Measurements from ENCODE around the gene HOXA4. TPM values are rescaled to one million over a fixed set of nuclear protein-coding genes. Genes with fewer than 3 reads are reported as not detected.

Gene HOXA4
- 1.5 to 2.7 TPM (median 2.3 TPM) in 5 replicates for total RNA-seq (2022; extraction: Qiagen RNA extraction)

DNA sequence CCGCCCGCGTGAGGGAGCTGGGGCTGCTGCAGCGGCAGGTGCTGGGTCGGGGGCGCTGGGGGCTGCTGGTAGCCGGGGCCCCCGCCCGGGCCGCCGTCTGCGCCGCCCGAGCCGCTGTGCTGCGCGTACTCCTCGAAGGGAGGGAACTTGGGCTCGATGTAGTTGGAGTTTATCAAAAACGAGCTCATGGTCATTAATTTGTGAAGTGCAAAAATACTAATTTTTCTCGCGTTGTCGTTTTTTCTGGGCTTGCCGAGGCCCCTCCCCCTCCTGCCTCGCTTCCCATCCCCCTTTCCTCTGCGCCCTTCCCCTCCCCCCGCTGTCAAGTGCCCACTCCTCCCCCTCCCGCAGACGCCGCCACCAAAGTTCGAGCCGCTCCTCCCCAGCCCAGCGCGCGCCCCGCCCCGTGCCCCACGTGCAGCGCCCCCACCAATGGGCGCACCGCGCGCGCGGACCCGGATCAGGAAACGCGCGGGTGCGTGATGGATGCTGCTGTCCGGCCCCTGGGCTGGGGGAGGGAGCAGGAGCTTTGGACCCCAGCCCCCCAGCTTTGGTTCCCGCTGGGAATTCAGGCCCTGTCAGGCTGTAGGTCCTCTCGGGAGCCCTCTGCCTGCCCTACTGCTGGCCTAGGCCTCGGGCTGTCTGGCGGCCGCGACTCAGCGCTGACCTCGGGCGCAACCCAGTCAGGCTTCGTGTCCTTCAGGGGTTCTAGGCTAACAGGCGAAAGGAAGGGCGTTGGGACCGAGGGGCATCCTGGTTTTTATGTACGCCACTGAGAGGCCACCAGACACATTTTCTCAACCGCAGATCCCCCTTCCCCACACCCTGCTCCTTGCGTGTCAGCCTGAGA lies at the start of gene HOXA4:
TSS of gene HOXA4 (minus strand) at position 218 of the 850 bp plus-strand sequence. CDS start at position 194, 24 bp downstream.

DNA sequence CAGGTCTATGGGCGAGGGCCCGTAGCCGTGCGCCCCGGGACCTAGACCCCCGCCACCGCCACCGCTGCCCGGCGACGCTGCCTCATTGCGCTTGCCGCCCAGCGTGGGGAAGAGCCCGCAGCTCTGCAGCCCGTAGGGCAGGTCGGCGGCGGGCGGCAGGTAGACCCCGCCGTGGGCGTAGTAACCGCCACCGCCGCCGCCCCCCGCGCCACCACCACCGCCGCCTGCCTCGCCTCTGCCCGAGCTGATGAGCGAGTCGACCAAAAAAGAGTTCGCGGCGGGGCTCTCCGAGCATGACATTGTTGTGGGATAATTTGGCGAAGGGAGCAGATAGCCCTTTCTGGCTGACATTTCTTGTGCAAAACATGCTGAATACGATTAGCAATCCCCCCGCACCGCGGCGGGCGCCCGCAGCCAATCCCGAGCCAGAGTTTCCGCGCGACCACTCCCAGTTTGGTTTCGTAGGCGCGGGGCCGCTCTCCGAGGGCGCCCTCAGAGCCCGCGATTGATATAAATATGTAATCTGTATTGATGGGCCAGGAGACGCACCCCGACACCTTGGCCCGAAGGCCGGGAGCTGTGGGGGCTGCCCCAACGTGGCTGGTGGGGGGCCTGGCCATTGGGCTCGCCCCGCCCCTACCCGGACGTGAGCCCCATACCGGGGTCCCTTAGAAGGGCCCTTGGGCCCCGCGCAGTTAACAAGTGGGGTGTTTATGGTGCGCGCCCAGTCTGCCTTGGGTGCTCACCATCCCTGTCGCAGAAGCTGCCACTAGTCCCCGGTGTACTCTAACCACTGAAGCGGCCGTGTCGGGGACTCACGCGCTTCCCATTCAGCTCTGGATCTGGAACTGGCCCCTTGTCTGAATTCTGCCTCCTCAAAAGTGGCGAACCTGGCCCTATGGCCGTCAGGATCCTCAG lies 43.7 kb upstream of the HOXA4 start, which contains the start of gene HOXA10:
TSS of gene HOXA10 (minus strand) at position 365 of the 918 bp plus-strand sequence. CDS start at position 351, 14 bp downstream.

DNA sequence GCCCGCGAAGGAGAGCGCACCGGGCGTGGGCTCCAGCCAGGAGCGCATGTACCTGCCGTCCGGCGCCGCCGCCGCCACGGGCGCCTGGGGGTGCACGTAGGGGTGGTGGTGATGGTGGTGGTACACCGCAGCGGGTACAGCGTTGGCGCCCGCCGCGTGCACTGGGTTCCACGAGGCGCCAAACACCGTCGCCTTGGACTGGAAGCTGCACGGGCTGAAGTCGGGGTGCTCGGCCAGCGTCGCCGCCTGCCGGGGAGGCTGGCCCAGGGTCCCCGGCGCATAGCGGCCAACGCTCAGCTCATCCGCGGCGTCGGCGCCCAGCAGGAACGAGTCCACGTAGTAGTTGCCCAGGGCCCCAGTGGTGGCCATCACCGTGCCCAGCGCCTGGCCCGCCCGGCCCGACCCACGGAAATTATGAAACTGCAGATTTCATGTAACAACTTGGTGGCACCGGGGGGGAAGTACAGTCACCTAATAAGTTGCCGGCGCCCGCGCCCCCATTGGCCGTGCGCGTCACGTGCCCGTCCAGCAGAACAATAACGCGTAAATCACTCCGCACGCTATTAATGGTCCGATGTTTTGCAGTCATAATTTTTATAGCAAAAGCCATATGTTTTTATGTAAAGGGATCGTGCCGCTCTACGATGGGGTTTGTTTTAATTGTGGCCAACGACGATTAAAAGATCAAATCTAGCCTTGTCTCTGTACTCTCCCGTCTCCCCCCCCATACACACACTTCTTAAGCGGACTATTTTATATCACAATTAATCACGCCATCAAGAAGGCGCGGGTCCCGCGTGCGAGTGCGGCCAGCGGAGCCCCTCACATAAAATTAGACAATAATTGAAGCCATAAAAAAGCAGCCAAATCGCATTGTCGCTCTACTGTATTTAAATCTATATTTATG lies 34.8 kb upstream of the HOXA4 start, which contains the start of gene HOXA9:
TSS of gene HOXA9 (minus strand) at position 449 of the 907 bp plus-strand sequence. CDS start at position 369, 80 bp downstream.

DNA sequence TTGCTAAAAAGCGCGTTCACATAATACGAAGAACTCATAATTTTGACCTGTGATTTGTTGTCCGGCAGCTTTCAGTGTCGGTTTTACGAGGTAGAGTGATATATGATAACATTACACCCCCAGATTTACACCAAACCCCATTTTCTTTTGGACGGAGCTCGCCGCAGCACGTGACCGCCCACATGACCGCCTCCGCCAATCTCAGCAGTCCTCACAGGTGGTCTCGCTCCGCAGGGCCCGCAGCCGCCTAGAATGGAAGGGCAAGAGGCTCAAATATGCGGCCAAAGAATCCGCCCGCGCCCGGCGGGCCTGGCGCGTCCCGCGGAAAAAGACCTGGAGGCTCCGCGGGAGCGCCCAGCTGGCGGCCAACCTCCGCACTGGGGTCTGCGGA lies 25.9 kb upstream of the HOXA4 start, which contains the start of gene HOXA7:
TSS of gene HOXA7 (minus strand) at position 168 of the 391 bp plus-strand sequence. CDS start at position 38, 130 bp downstream.

DNA sequence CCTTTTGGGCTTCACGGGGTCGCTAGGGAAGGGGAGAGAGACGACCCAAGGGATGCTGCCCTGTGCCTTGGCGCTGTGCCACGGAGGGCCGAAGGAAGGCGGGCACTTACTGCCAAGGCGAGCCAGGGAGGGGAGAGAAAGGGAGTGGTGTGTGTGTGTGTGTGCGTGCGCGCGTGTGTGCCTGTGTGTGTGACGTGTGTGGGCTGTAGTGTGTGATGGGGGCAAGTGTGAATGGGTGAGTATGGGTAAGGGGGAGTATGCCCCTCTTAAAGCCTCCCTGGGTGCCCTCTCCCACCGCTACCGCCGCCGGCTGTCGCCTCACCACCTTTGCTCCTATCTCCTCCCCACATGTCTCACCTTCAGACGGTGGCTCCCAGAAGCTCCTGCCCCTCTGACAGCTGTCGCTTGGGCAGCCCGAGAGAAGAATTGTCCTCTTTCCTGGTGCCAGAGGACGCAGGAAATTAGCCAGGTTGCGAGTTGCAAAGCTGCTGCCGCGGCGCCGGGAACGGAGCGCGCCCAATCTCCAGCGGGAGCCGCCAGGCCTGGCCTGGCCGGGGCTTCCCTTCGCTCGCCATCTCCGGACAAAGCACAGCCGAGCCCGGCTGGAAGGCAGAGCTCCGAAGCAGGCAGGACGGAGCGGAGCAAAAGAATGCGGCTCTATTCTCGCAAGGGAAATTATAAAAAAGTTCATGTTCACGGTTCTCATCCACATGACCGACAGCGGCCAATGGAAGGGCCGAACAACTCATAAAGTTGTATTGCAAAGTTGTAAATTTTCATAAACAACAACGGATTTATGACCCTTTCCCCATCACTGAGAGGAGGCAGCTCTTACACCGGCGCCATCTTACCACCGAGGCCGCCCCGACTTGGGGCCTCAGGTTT lies 21.6 kb upstream of the HOXA4 start, which contains the start of gene HOXA3:
TSS of gene HOXA3 (minus strand) at position 653 of the 885 bp plus-strand sequence. CDS start 41,943 bp downstream, outside the sequence.

DNA sequence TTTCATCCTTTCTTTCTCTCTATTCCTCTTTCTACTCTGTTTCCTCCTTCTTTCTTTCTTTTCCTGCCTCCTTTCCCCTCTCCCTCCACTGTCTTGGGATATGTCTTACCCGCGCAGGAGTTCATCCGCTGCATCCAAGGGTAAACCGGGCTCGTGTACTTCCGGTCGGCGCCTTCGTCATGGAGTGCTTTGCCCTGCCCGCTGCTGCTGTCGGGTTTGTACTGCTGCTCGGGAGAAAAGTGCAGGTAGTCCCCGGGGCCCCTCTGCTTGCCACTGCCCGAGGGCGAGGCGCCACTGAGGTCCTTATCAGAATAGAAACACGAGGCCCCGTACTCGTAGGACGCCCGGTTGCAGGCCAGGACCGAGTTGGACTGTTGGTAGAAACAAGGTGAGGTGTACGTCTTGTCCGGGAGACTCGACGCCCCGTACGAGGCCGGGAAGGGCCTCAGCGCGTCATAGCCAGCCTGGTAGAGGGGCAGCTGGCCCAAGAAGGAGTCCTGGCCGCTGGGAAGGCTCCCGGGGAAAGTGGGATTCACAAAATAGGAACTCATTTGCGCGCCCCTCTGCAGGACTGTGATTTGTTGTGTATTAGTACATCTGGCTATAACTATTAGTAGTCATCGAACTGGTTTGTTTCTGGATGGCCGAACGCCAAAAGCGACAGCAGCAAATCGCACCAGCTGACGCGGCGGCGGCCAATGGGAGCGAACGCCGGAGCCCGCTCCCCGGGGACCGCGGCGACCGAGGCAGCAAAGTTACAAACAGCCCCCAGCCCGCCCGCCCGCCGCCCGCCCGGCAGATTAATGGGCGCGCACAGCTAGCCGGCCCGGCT lies 16.9 kb upstream of the HOXA4 start, which contains the start of gene HOXA6:
TSS of gene HOXA6 (minus strand) at position 576 of the 832 bp plus-strand sequence. CDS start at position 551, 25 bp downstream.

DNA sequence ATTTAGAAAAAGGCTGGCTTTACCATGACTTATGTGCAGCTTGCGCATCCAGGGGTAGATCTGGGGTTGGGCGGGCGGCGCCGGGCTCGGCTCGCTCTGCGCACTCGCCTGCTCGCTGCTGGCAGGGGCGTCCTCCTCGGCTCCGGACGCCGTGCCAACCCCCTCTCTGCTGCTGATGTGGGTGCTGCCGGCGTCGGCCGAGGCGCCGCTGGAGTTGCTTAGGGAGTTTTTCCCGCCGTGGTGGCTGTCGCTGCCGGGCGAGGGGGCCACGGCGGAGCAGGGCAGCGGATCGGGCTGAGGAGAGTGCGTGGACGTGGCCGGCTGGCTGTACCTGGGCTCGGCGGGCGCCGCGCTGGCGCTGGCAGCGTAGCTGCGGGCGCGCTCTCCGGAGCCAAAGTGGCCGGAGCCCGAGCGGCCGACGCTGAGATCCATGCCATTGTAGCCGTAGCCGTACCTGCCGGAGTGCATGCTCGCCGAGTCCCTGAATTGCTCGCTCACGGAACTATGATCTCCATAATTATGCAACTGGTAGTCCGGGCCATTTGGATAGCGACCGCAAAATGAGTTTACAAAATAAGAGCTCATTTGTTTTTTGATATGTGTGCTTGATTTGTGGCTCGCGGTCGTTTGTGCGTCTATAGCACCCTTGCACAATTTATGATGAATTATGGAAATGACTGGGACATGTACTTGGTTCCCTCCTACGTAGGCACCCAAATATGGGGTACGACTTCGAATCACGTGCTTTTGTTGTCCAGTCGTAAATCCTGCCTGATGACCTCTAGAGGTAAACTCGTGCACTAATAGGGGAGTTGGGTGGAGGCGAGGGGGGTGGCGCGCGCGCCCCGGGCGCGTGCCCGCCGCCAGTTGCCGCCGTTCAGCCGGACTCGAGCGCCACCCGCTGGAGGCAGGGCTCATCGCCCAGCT lies 12.7 kb upstream of the HOXA4 start, which contains the start of gene HOXA5:
TSS of gene HOXA5 (minus strand) at position 659 of the 927 bp plus-strand sequence. CDS start at position 585, 74 bp downstream.

DNA sequence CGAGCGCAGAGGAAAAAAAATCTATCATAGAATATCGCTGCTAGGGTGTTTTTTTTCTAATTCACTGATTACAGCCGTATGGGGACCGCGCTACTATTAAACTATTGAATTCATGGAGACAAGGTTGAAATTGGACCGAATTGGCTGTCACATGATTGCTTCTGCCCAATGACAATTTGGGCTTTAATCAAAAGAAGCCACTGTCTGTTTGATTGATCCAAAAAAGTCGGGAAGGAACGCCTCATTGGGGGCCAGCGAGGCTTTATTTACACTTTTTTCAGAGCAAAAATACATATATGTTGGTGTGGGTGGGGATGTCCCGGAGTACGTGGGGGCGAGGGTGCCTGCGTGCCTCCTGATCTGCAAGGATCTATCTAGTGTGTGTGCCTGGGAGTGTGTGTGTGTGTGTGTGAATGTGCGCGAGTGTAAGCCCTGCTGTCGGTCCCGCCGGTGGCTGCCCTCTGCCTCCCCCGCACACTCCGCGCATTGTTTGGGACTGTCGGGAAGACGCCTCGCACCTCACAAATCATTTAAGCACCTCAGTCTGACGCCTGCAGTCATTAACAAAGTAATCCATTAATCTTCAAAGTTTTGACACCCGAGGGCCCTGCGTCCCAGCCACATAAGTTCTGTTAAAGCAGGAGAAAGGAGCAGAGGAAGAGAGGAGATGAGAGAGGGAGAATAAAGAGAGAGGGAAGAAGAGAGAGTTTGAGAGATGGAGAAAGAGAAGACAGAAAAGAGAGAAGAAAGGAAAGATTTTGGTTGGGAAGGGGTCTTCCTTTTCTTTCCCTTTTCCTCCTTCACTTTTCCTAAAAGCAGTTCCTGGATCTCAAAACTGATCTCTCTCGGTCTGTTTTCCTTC lies 27.7 kb downstream of the HOXA4 start, which contains the start of gene HOXA2:
TSS of gene HOXA2 (minus strand) at position 103 of the 862 bp plus-strand sequence. CDS start 183 bp downstream, outside the sequence.

DNA sequence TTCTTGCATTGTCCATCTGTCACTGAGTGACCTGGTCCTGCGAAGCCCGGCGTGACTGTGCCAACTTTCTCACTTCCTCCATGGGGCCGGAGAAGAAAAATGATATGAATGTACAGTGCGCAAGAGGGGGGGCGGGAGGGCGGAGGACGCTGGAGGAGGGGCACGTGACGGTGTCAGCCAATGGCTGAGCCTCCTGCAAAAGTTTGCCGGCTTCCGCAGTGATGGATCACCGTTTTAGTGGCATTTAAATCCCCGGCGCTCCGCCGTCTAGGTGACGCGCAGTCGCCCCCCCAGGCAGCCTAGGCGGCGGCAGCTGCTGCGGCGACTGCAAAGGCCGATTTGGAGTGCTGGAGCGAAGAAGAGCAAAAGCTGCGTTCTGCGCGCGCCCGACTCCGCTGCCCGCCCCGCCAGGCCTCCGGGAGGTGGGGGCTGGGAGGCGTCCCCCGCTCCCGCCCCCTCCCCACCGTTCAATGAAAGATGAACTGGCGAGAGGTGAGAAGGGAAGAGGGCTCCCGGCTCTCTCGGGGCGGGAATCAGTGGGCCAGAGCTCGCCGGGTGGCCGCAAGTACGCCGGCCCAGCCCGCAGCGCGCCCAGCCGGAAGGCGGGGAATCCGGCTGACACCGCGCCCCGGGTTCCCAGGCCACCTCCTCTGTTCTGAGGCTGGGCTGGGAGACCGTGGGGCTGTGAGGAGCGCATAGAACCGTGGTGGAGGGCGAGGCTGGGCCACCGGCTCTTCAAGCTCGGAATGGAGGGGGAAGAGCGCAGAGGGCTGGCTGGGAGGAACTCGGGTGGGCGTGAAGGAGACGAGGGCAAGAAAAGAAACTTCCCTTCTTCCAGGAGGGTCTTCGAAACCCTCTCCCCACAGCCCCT lies 34.4 kb downstream of the HOXA4 start, which contains the start of gene HOXA1:
TSS of gene HOXA1 (minus strand) at position 104 of the 871 bp plus-strand sequence. CDS start at position 16, 88 bp downstream.

Other genes with a start within 250 kb of the HOXA4 start
- gene HOXA1, start 34.8 kb downstream of the HOXA4 start, total RNA-seq (2022; extraction: Qiagen RNA extraction): 2.5 to 4.0 TPM (median 3.5 TPM) in 5 replicates
- 0.84 to 1.2 TPM (median 0.90 TPM) in 5 replicates for gene HOXA2, start 28.1 kb downstream of the HOXA4 start, total RNA-seq (2022; extraction: Qiagen RNA extraction)
- gene HOXA5, start 12.9 kb upstream of the HOXA4 start, total RNA-seq (2022; extraction: Qiagen RNA extraction): 3.9 to 7.1 TPM (median 5.3 TPM) in 5 replicates
- gene HOXA6, start 17.0 kb upstream of the HOXA4 start, total RNA-seq (2022; extraction: Qiagen RNA extraction): 1.5 to 2.2 TPM (median 1.8 TPM) in 5 replicates
- 6.1 to 10.2 TPM (median 9.8 TPM) in 5 replicates for gene HOXA3, start 21.8 kb upstream of the HOXA4 start, total RNA-seq (2022; extraction: Qiagen RNA extraction)
- 4.4 to 5.5 TPM (median 4.9 TPM) in 5 replicates for gene HOXA7, start 25.9 kb upstream of the HOXA4 start, total RNA-seq (2022; extraction: Qiagen RNA extraction)
- 0.49 to 1.1 TPM (median 0.63 TPM) in 5 replicates for gene HOXA9, start 34.8 kb upstream of the HOXA4 start, total RNA-seq (2022; extraction: Qiagen RNA extraction)
- gene HOXA10, start 43.6 kb upstream of the HOXA4 start, total RNA-seq (2022; extraction: Qiagen RNA extraction): 6.7 to 8.3 TPM (median 7.4 TPM) in 5 replicates
- gene HOXA11, start 54.5 kb upstream of the HOXA4 start, total RNA-seq (2022; extraction: Qiagen RNA extraction): 0.54 to 0.79 TPM (median 0.77 TPM) in 5 replicates
- gene HOXA13, start 69.3 kb upstream of the HOXA4 start, total RNA-seq (2022; extraction: Qiagen RNA extraction): 1.6 to 2.1 TPM (median 1.9 TPM) in 5 replicates
- gene EVX1, start 112.0 kb upstream of the HOXA4 start, total RNA-seq (2022; extraction: Qiagen RNA extraction): 0.05 to 0.12 TPM (median 0.07 TPM) in 3 of 5 replicates, not detected in the others